ENCODE results near the gene LCN15.

DNA sequence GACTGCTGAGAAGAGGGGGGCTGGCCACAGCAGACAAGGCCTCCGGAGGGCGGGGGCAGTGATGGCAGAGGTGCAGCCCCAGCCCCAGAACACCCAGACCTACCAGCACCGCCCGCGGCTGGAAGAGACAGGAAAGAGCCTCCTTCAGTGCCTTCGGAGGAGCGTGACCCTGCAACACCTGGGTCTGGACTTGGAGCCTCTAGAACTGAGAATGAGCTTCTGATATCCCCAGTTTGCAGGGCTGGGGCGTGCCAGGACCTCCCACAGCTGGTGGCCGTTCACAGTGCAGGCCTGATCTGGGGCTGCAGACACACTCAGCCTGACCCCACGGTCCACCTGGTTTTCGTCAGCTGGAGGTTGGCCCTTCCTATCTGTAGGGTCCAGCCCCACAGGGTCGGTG, 30.7 kb downstream of the LCN15 start:
- TF ChIP-seq, protein P1, sequence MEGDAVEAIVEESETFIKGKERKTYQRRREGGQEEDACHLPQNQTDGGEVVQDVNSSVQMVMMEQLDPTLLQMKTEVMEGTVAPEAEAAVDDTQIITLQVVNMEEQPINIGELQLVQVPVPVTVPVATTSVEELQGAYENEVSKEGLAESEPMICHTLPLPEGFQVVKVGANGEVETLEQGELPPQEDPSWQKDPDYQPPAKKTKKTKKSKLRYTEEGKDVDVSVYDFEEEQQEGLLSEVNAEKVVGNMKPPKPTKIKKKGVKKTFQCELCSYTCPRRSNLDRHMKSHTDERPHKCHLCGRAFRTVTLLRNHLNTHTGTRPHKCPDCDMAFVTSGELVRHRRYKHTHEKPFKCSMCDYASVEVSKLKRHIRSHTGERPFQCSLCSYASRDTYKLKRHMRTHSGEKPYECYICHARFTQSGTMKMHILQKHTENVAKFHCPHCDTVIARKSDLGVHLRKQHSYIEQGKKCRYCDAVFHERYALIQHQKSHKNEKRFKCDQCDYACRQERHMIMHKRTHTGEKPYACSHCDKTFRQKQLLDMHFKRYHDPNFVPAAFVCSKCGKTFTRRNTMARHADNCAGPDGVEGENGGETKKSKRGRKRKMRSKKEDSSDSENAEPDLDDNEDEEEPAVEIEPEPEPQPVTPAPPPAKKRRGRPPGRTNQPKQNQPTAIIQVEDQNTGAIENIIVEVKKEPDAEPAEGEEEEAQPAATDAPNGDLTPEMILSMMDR (conservative IDR thresholded peaks at IDR 0.05; ENCODE audit: low read depth in 2 of 2) = no peak
- no peak for TF ChIP-seq POLR2AphosphoS5 (IDR thresholded peaks at IDR 0.05; ENCODE audit: low read depth)
- TF ChIP-seq, protein P2, sequence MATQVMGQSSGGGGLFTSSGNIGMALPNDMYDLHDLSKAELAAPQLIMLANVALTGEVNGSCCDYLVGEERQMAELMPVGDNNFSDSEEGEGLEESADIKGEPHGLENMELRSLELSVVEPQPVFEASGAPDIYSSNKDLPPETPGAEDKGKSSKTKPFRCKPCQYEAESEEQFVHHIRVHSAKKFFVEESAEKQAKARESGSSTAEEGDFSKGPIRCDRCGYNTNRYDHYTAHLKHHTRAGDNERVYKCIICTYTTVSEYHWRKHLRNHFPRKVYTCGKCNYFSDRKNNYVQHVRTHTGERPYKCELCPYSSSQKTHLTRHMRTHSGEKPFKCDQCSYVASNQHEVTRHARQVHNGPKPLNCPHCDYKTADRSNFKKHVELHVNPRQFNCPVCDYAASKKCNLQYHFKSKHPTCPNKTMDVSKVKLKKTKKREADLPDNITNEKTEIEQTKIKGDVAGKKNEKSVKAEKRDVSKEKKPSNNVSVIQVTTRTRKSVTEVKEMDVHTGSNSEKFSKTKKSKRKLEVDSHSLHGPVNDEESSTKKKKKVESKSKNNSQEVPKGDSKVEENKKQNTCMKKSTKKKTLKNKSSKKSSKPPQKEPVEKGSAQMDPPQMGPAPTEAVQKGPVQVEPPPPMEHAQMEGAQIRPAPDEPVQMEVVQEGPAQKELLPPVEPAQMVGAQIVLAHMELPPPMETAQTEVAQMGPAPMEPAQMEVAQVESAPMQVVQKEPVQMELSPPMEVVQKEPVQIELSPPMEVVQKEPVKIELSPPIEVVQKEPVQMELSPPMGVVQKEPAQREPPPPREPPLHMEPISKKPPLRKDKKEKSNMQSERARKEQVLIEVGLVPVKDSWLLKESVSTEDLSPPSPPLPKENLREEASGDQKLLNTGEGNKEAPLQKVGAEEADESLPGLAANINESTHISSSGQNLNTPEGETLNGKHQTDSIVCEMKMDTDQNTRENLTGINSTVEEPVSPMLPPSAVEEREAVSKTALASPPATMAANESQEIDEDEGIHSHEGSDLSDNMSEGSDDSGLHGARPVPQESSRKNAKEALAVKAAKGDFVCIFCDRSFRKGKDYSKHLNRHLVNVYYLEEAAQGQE (IDR thresholded peaks at IDR 0.05; ENCODE audit: unreplicated experiment) = no peak
